Pancreas (tissue), 10 donors: Measurements from ENCODE around the gene SVBP. TPM values are rescaled to one million over a fixed set of nuclear protein-coding genes. Genes with fewer than 3 reads are reported as not detected.

ENCODE experiments used
- ATAC-seq, 4 donors: fragments of 200-7000 bp; cut with Tn5 transposase; one replicate each; pipeline versions ENCODE4 v1.8.0 to v1.9.1; 2020; ENCODE audit warnings: mild to moderate bottlenecking in 4 of 4, moderate library complexity in 4 of 4
- DNase-seq, 6 donors: peaks; one replicate each; pipeline ENCODE4 v3.0.0-alpha.2; 2020
- FAIRE-seq: peaks from 2 replicates; lab custom pipeline; 2012; peaks lifted over from hg19 to GRCh38; lab: Jason Lieb, UNC
- H3K27ac ChIP-seq, 4 donors: fragments of 200-600 bp; sonication (generic); 1 replicate in 3 of 4; 2 replicates in 1 of 4; pipeline versions ENCODE4 v1.5.0 to v1.8.0; 2020
- H3K27me3 ChIP-seq, 4 donors: fragments of 200-600 bp; one replicate each; pipeline ENCODE4 v1.8.0; 2021
- H3K36me3 ChIP-seq, 3 donors: fragments of 200-600 bp; sonication (generic) in 1 of 3; one replicate each; pipeline versions ENCODE4 v1.5.0 to v1.8.0; 2020 to 2021
- H3K4me1 ChIP-seq, 3 donors: fragments of 200-600 bp; one replicate each; pipeline ENCODE4 v1.8.0; 2021
- H3K4me3 ChIP-seq, 4 donors: fragments of 200-600 bp; sonication (generic) in 2 of 4; one replicate each; pipeline versions ENCODE4 v1.5.0 to v1.8.0; 2020 to 2021
- H3K9me3 ChIP-seq, 4 donors: fragments of 200-600 bp; one replicate each; pipeline ENCODE4 v1.8.0; 2021
- WGBS, 2 donors: extraction: QIAGEN DNeasy Blood & Tissue Kit; methylation state at CpG; one replicate each; pipeline ENCODE4 v1.1.7; 2013; 5-methylcytosine and 5-hydroxymethylcytosine counted together
- intact Hi-C, 3 donors: fragments of 100-400 bp; cut with DNase I; formaldehyde crosslinking; loops; one replicate each; pipeline versions ENCODE4 v1.11.1 to v1.14.2; 2022
- polyA plus RNA-seq, 2 donors: library from polyadenylated mRNA; stranded (reverse); fragments of 200-250 nt; gene quantifications; one replicate each; pipeline ENCODE4 v1.2.3, GENCODE V29; 2013
- total RNA-seq, 6 donors: library from RNA; stranded (reverse); fragmentation: NEBNext Ultra II Directional in 4 of 6; extraction: Animal tissue kit (Norgen Biotek cat#: 25700) in 4 of 6; gene quantifications; one replicate each; pipeline versions ENCODE4 v1.2.1 to v1.2.4, GENCODE V29; 2021 to 2023
- TF ChIP-seq, protein P1 (sequence below), 4 donors: fragments of 200-600 bp; sonication (generic) in 3 of 4; IDR thresholded peaks; one replicate each; pipeline versions ENCODE4 v1.5.0 to v1.8.0; 2021; ENCODE audit warnings: antibody characterized with exemption in 4 of 4
- donor health status: healthy with polysubstance abuse.
- donor health status: DM: no; HTN: no; CAD: no; lungs with moderate emphysema.
- donor health status: DM: no; HTN: no; CAD: no.
- donor health status: control.
- donor health status: control.
- donor health status: Bipolar disorder and iron deficiency.
- donor health status: DM: yes; HTN: yes; CAD: no.
- donor health status: DM: no; HTN: no; CAD: no.
- donor health status: DM: no; HTN: no; CAD: no.
- donor health status: DM: yes; HTN: yes; CAD: no.

Gene SVBP
- total and polyA plus RNA-seq, 8 donors, result 3.2 to 25.5 (median 6.9) TPM

DNA sequence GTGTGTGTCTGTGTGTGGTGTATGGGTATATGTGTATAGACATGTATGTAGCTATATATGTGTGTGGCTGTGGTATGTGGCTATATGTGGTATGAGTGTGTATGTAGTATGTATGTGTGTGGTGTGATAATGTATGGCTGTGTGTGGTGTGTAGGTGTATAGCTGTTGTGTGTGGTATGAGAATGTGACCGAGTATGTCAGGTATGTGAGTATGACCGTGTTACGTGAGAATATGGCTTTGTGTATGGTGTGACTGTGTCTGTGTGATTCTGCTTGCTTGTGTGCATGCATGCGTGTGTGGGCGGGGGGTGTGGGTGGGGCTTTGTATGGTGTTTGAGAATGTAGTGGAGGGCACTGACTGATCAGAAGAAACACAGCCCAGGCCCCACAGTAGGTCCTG is 32.7 kb upstream of the SVBP start:
- H3K36me3 ChIP-seq, result peaks cover 0 to 6% (median 0%) of the 10 kb centered on the region in 3 donors
- TF ChIP-seq, protein P1, sequence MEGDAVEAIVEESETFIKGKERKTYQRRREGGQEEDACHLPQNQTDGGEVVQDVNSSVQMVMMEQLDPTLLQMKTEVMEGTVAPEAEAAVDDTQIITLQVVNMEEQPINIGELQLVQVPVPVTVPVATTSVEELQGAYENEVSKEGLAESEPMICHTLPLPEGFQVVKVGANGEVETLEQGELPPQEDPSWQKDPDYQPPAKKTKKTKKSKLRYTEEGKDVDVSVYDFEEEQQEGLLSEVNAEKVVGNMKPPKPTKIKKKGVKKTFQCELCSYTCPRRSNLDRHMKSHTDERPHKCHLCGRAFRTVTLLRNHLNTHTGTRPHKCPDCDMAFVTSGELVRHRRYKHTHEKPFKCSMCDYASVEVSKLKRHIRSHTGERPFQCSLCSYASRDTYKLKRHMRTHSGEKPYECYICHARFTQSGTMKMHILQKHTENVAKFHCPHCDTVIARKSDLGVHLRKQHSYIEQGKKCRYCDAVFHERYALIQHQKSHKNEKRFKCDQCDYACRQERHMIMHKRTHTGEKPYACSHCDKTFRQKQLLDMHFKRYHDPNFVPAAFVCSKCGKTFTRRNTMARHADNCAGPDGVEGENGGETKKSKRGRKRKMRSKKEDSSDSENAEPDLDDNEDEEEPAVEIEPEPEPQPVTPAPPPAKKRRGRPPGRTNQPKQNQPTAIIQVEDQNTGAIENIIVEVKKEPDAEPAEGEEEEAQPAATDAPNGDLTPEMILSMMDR (IDR thresholded peaks at IDR 0.05), result no peak
- no peaks in the 10 kb centered on the region for H3K27me3 ChIP-seq
- WGBS, 2 donors, result 96 to 100% methylated on average over 5 of the region's 5 CpGs
- FAIRE-seq (no peak), ATAC-seq (no peak), DNase-seq (no peak)
- no peak overlapping the region for H3K4me3 ChIP-seq
- no peaks in the 10 kb centered on the region for H3K9me3 ChIP-seq
- peaks cover 0 to 13% (median 8%) of the 10 kb centered on the region in 3 donors for H3K4me1 ChIP-seq
- intact Hi-C loops, result no loop called here
- no peak overlapping the region for H3K27ac ChIP-seq

DNA sequence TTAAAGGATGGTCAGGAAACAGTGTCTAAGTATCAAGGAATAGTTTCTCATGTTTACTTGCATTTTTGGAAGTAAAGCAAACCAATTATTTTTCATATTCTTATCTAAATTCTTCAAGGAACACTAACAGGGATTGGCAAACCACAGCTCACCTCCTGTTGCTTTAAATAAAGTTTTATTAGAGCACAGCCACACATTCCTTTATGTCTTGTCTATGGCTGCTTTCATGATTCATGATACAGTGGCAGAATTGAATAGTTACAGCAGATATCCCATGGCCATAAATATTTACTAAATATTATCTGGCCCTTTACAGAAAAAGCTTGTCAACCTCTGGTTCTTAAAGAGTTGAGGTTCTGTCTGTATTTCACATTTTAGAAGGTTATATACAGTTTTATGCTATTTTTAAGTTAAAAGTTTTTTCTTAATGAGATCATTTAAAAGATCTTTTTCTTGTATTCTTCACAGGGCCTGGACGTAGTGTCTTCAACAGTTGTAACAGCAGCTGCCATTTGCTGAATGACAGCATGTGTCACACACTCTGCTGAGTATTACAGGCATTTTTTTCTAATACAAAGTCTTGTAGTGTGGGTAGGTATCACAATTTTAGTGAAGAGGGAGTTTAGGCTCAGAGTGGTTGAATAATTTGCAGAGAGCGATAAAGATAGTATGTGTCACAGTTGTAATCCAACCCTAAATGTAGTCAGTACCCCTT is 31.8 kb upstream of the SVBP start:
- Histone ChIP-seq H3K9me3 (no peaks in the 10 kb centered on the region), H3K36me3 (peaks cover 0 to 6% (median 0%) of the 10 kb centered on the region in 3 donors), H3K4me3 (no peak overlapping the region), H3K4me1 (peaks cover 0 to 13% (median 8%) of the 10 kb centered on the region in 3 donors), H3K27ac (no peak overlapping the region), H3K27me3 (no peaks in the 10 kb centered on the region)
- ATAC-seq, result no peak
- no peak for DNase-seq
- WGBS, 2 donors, result 96% methylated on average over 2 of the region's 2 CpGs
- intact Hi-C loops, result no loop called here
- TF ChIP-seq, protein P1 (IDR thresholded peaks at IDR 0.05), result no peak
- no peak for FAIRE-seq

GRCh38 chr1:42847721-42848460 is 30.7 kb upstream of the SVBP start:
- TF ChIP-seq, protein P1 (IDR thresholded peaks at IDR 0.05), result no peak
- H3K9me3 ChIP-seq, result no peaks in the 10 kb centered on the region
- H3K36me3 ChIP-seq, result peaks cover 0 to 6% (median 0%) of the 10 kb centered on the region in 3 donors
- ATAC-seq, result no peak
- no peak overlapping the region for H3K27ac ChIP-seq
- FAIRE-seq, result no peak
- WGBS, 2 donors, result 73 to 77% methylated on average over 6 of the region's 6 CpGs
- H3K4me3 ChIP-seq, result peak overlapping the region in 1 of 4 donors; percentile 93
- intact Hi-C loops, result no loop called here
- no peaks in the 10 kb centered on the region for H3K27me3 ChIP-seq
- peaks cover 0 to 13% (median 8%) of the 10 kb centered on the region in 3 donors for H3K4me1 ChIP-seq
- no peak for DNase-seq

DNA sequence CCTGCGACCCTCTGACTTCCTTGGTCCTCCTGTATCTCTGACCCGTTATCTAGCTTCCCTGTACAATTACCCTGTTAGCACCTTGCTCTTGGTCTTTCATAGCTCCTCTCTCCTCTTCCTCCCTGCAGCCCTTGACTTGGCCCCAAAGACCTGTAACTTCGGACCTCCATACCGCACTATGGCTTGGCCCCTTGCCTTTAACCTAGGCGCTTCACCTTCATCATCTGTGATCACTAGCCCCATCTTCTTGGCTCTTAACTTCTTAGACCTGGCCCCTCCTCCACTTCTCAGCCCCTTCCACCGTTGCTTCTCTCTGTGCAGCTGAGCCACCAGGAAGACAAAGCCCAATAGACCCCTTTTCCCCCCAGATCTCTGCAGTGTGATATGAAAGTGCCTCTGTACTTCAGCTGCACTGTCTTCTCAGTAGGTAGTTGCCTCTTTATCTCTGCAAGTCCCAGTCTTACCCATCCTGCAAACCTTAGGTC is 30.0 kb upstream of the SVBP start:
- 11 to 12% methylated on average over 6 of the region's 6 CpGs for WGBS, 2 donors
- FAIRE-seq, result no peak
- Histone ChIP-seq H3K4me3 (peak overlapping the region; percentile 75 to 95 (median 90)), H3K27ac (no peak overlapping the region), H3K36me3 (peaks cover 0 to 6% (median 0%) of the 10 kb centered on the region in 3 donors), H3K27me3 (no peaks in the 10 kb centered on the region), H3K4me1 (peaks cover 0 to 13% (median 8%) of the 10 kb centered on the region in 3 donors), H3K9me3 (no peaks in the 10 kb centered on the region)
- ATAC-seq, result no peak
- DNase-seq, result no peak
- intact Hi-C loops, result no loop called here
- TF ChIP-seq, protein P1 (IDR thresholded peaks at IDR 0.05), result no peak
